Progenitor cell of endocrine pancreas (in vitro differentiated cells): ENCODE measurements around the gene TRAPPC3. TPM values are rescaled to one million over a fixed set of nuclear protein-coding genes. Genes with fewer than 3 reads are reported as not detected.

Experiments used
- DNase-seq: peaks from one replicate; pipeline ENCODE4 v3.0.0; 2021; ENCODE audit warnings: low spot score; ENCODE audit not compliant: unreplicated experiment
- H3K27ac Mint-ChIP-seq: 2 replicates; pipeline ENCODE4 v1.8.0; 2021; ENCODE audit warnings: mild to moderate bottlenecking, moderate library complexity, mixed read lengths
- H3K27me3 Mint-ChIP-seq: 2 replicates; pipeline ENCODE4 v1.8.0; 2021; ENCODE audit warnings: mixed read lengths
- H3K36me3 Mint-ChIP-seq: 2 replicates; pipeline ENCODE4 v1.8.0; 2022; ENCODE audit warnings: mixed read lengths; ENCODE audit not compliant: insufficient read depth
- H3K4me1 Mint-ChIP-seq: 2 replicates; pipeline ENCODE4 v1.8.0; 2021; ENCODE audit warnings: low read depth, mixed read lengths
- H3K4me3 Mint-ChIP-seq: 2 replicates; pipeline ENCODE4 v1.8.0; 2021; ENCODE audit warnings: low read depth, mild to moderate bottlenecking, moderate library complexity, mixed read lengths
- H3K9me3 Mint-ChIP-seq: 2 replicates; pipeline ENCODE4 v1.8.0; 2021; ENCODE audit warnings: low read depth, mixed read lengths
- CTCF ChIP-seq: fragments of 200-600 bp; sonication (generic); IDR thresholded peaks from one replicate; pipeline ENCODE4 v1.5.0; 2021; ENCODE audit warnings: antibody characterized with exemption, mild to moderate bottlenecking; ENCODE audit not compliant: unreplicated experiment
- total RNA-seq: library from RNA; stranded (reverse); gene quantifications from 2 replicates; pipeline ENCODE4 v1.2.1, GENCODE V29; 2021

TRAPPC3 gene
- total RNA-seq, 1 donor from 2014 or later: 63.6 TPM

GRCh38 chr1:36143424-36143823 is 5.9 kb downstream of the TRAPPC3 start:
- H3K27me3 Mint-ChIP-seq: no peaks in the 10 kb centered on the region
- peaks cover 5% of the 10 kb centered on the region for H3K4me1 Mint-ChIP-seq
- H3K36me3 Mint-ChIP-seq: peaks cover 7% of the 10 kb centered on the region
- no peak overlapping the region for H3K27ac Mint-ChIP-seq
- no peak for TF ChIP-seq CTCF
- H3K4me3 Mint-ChIP-seq: no peak overlapping the region
- no peaks in the 10 kb centered on the region for H3K9me3 Mint-ChIP-seq
- DNase-seq: no peak

DNA sequence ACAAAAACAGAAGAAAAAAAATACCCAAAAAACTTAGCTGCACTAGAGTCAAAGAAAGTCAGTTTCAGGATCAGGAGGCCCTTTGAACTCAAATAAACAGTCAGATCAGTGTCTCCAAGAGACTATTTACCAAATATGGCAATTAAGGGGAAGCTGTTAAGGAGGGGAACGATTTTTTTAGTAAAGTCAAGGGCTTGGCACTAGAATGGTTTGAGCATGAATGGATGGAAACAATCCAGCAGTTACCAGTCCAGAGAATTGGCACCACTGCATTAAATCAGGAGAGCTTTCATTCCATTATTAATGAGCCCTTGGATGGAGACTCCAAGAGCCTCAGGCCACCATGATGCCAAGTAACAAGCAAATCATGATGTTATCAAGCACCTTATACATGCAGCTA is 7.2 kb downstream of the TRAPPC3 start:
- H3K27ac Mint-ChIP-seq: no peak overlapping the region
- H3K4me3 Mint-ChIP-seq: no peak overlapping the region
- peaks cover 10% of the 10 kb centered on the region for H3K36me3 Mint-ChIP-seq
- peaks cover 1% of the 10 kb centered on the region for H3K4me1 Mint-ChIP-seq
- no peaks in the 10 kb centered on the region for H3K9me3 Mint-ChIP-seq
- DNase-seq: no peak
- no peak for TF ChIP-seq CTCF
- H3K27me3 Mint-ChIP-seq: no peaks in the 10 kb centered on the region

DNA sequence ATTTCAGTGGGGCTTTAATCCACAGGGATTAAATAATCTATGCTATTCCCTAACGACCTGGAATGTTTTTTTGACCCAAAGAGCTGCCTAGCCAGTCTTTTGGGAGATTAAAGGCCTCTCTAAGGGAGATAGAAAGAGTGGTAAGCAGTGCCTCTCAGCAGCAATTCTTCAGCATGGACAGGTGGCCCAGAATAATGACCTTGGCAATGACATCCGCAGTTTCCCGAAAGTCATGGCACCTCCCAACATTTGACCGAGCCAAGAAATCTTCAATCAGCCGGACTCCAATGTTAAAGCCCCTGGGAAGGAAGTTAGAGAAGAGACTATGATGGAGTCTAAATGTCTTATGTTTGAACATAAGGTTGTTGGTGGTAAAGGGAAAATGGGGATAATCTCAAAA is 9.8 kb downstream of the TRAPPC3 start:
- DNase-seq: no peak
- Mint-ChIP-seq H3K4me1 (peaks cover 8% of the 10 kb centered on the region), H3K27ac (no peak overlapping the region), H3K9me3 (no peaks in the 10 kb centered on the region), H3K27me3 (no peaks in the 10 kb centered on the region), H3K36me3 (peaks cover 7% of the 10 kb centered on the region), H3K4me3 (no peak overlapping the region)
- TF ChIP-seq CTCF: no peak

DNA sequence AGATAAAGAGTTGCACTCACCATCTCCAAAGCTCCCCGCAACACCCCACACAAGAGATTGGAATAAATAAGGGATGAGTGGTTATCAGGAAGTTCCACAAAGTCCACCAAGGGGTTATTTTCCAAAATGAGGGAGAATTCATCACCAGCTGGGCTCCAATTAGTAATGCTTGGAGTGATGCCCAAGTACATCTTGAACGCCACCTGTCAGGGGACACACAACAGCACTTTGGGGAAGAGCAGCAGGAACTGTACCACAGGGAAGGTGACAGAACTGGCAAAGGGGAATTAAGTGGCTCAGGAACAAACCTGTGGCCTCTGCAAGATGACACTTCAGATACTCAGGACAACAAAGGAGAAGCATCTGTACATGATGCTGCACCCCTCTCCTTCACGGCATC is 11.5 kb downstream of the TRAPPC3 start:
- DNase-seq: no peak
- Mint-ChIP-seq H3K4me1 (peaks cover 9% of the 10 kb centered on the region), H3K27ac (no peak overlapping the region), H3K9me3 (no peaks in the 10 kb centered on the region), H3K36me3 (peaks cover 6% of the 10 kb centered on the region), H3K4me3 (no peak overlapping the region), H3K27me3 (no peaks in the 10 kb centered on the region)
- TF ChIP-seq CTCF: no peak

DNA sequence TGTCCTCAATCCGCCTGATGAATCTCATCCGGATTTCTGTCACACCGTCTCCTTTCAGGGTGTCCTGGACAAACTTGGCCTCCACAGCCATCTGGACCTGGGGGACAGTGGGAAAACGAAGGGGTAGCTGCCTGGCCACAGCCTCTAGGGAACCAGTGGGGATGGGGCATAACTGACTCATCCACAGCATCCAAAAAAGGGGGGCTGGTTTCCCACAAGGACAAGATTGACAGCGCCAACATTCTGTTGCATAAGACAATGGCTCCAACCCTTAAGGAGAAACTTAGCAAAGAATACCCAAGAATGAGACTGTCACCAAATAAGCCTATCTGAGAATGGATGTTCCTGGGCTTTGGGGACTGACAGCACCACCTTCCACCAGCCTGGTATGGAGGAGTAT is 12.1 kb downstream of the TRAPPC3 start:
- H3K4me3 Mint-ChIP-seq: no peak overlapping the region

More for the DNA sequence above, 12.1 kb downstream of the TRAPPC3 start:
- H3K4me1 Mint-ChIP-seq: peaks cover 9% of the 10 kb centered on the region
- no peak for DNase-seq
- H3K36me3 Mint-ChIP-seq: peaks cover 6% of the 10 kb centered on the region
- no peak for TF ChIP-seq CTCF
- no peaks in the 10 kb centered on the region for H3K27me3 Mint-ChIP-seq
- H3K9me3 Mint-ChIP-seq: no peaks in the 10 kb centered on the region
- no peak overlapping the region for H3K27ac Mint-ChIP-seq
